SK-N-MC (cell line): Measurements from ENCODE around the gene ZMIZ1.

Experiments used
- EZH2 ChIP-seq: fragments of 200-600 bp; sonication (generic); IDR thresholded peaks from one replicate; pipeline ENCODE4 v1.6.1; 2017; ENCODE audit warnings: antibody characterized with exemption
- FOXP2 ChIP-seq: optimal IDR thresholded peaks from 2 replicates; pipeline ENCODE3; 2011; ENCODE audit warnings: mild to moderate bottlenecking, moderate library complexity; ENCODE audit not compliant: insufficient read depth; ENCODE audit errors: extremely low read length, control extremely low read depth
- POLR2AphosphoS5 ChIP-seq: IDR thresholded peaks from 2 replicates; pipeline ENCODE4 v1.6.1; 2012; ENCODE audit warnings: mild to moderate bottlenecking, low read depth, low read length, borderline replicate concordance

- TF ChIP-seq EZH2 = no peak
- no peak for TF ChIP-seq POLR2AphosphoS5
- TF ChIP-seq FOXP2 = no peak
Observed at GRCh38 chr10:79322616-79323543, 254.1 kb downstream of the ZMIZ1 start.
